SU-DHL-6 (cell line): ENCODE data around the gene CA5A.

ENCODE experiments used
- CTCF ChIP-seq: fragments of 200-600 bp; sonication (generic); IDR thresholded peaks from one replicate; pipeline ENCODE4 v1.5.1; 2017; ENCODE audit warnings: antibody characterized with exemption, mild to moderate bottlenecking, low read length, moderate library complexity; ENCODE audit not compliant: insufficient read depth, poor library complexity, severe bottlenecking
- EZH2phosphoT487 ChIP-seq: fragments of 200-600 bp; sonication (generic), shearing (Covaris generic); conservative IDR thresholded peaks from 2 replicates; pipeline ENCODE4 v1.6.1; 2018; ENCODE audit warnings: mild to moderate bottlenecking, antibody characterized with exemption, low read length, moderate library complexity, mixed read lengths

- TF ChIP-seq EZH2phosphoT487 (no peak), CTCF (no peak)
These were observed 2.2 kb upstream of the CA5A start for GRCh38 chr16:87938412-87938949.
